GM12878 (cell line): ENCODE data around the gene USP35.

Experiments
- BHLHE40 ChIP-seq, 2 experiments: fragments of 450-650 bp in 1 of 2; IDR thresholded peaks; 2 replicates each; pipeline ENCODE4 v1.6.1; 2011 to 2017; ENCODE audit warnings: low read depth in 2 of 2, borderline replicate concordance in 1 of 2, improper control_type of control experiment in 1 of 2, low read length in 1 of 2, mild to moderate bottlenecking in 1 of 2
- CREB1 ChIP-seq: IDR thresholded peaks from 2 replicates; pipeline ENCODE4 v1.6.1; 2012; ENCODE audit warnings: low read depth, mild to moderate bottlenecking, inconsistent platforms
- EZH2 ChIP-seq: IDR thresholded peaks from 2 replicates; pipeline ENCODE4 v1.6.1; 2012; ENCODE audit warnings: low read depth, mild to moderate bottlenecking, control low read depth, inconsistent platforms, low read length, borderline replicate concordance; ENCODE audit not compliant: control insufficient read depth
- HCFC1 ChIP-seq: fragments of 150-350 bp; IDR thresholded peaks from 2 replicates; pipeline ENCODE4 v1.6.1; 2014; ENCODE audit warnings: low read length
- TF ChIP-seq, protein P1 (sequence below): IDR thresholded peaks from 2 replicates; pipeline ENCODE4 v1.6.1; 2012; ENCODE audit warnings: mild to moderate bottlenecking, low read depth, low read length
- TF ChIP-seq, protein P2 (sequence below): fragments of 150-350 bp; IDR thresholded peaks from 2 replicates; pipeline ENCODE4 v1.6.1; 2014; ENCODE audit warnings: mild to moderate bottlenecking, low read depth, low read length
- TF ChIP-seq, protein P3 (sequence below), 3 experiments: IDR thresholded peaks in 2 of 3; conservative IDR thresholded peaks in 1 of 3; 2 replicates each; pipeline ENCODE4 v1.5.1; 2011; ENCODE audit warnings: low read depth in 3 of 3, low read length in 3 of 3, mild to moderate bottlenecking in 3 of 3, control low read depth in 2 of 3, moderate library complexity in 2 of 3, inconsistent platforms in 1 of 3, mixed read lengths in 1 of 3; ENCODE audit not compliant: control insufficient read depth in 2 of 3, insufficient read depth in 1 of 3; ENCODE audit errors: extremely low read depth in 1 of 3
- TF ChIP-seq, protein P4 (sequence below): IDR thresholded peaks from 2 replicates; pipeline ENCODE4 v1.6.1; 2012; ENCODE audit warnings: low read depth, low read length, improper control_type of control experiment
- TF ChIP-seq, protein P5 (sequence below): IDR thresholded peaks from 2 replicates; pipeline ENCODE4 v1.6.1; 2011; ENCODE audit warnings: borderline replicate concordance, low read depth, mild to moderate bottlenecking, moderate library complexity, mixed read lengths, low read length; ENCODE audit not compliant: insufficient read depth; ENCODE audit errors: extremely low read length
- TF ChIP-seq, protein P6 (sequence below): IDR thresholded peaks from 2 replicates; pipeline ENCODE4 v1.6.1; 2011; ENCODE audit warnings: mild to moderate bottlenecking, low read depth, low read length, moderate library complexity; ENCODE audit not compliant: insufficient replicate concordance
- TF ChIP-seq, protein P7 (sequence below): fragments of 450-650 bp; IDR thresholded peaks from 2 replicates; pipeline ENCODE4 v1.6.1; 2016; ENCODE audit warnings: mild to moderate bottlenecking

DNA sequence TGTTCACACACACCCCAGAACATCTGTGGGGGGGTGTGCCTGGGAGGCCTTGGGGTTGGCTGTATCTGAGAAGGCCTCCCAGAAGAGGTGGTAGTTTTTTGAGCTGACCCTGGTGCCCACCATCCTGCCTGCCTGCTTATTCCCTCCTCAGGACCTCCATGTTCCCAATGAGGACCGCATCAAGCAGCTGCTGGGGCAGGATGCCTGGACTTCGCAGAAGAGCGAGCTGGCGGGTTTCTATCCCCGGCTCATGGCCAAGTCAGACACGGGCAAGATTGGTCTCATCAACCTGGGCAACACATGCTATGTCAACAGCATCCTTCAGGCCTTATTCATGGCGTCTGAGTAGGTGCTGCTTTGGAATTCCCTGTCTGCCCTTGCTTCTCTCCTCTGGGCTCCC lies 17.0 kb downstream of the USP35 start:
- TF ChIP-seq, protein P1, sequence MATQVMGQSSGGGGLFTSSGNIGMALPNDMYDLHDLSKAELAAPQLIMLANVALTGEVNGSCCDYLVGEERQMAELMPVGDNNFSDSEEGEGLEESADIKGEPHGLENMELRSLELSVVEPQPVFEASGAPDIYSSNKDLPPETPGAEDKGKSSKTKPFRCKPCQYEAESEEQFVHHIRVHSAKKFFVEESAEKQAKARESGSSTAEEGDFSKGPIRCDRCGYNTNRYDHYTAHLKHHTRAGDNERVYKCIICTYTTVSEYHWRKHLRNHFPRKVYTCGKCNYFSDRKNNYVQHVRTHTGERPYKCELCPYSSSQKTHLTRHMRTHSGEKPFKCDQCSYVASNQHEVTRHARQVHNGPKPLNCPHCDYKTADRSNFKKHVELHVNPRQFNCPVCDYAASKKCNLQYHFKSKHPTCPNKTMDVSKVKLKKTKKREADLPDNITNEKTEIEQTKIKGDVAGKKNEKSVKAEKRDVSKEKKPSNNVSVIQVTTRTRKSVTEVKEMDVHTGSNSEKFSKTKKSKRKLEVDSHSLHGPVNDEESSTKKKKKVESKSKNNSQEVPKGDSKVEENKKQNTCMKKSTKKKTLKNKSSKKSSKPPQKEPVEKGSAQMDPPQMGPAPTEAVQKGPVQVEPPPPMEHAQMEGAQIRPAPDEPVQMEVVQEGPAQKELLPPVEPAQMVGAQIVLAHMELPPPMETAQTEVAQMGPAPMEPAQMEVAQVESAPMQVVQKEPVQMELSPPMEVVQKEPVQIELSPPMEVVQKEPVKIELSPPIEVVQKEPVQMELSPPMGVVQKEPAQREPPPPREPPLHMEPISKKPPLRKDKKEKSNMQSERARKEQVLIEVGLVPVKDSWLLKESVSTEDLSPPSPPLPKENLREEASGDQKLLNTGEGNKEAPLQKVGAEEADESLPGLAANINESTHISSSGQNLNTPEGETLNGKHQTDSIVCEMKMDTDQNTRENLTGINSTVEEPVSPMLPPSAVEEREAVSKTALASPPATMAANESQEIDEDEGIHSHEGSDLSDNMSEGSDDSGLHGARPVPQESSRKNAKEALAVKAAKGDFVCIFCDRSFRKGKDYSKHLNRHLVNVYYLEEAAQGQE = no peak
- TF ChIP-seq, protein P2, sequence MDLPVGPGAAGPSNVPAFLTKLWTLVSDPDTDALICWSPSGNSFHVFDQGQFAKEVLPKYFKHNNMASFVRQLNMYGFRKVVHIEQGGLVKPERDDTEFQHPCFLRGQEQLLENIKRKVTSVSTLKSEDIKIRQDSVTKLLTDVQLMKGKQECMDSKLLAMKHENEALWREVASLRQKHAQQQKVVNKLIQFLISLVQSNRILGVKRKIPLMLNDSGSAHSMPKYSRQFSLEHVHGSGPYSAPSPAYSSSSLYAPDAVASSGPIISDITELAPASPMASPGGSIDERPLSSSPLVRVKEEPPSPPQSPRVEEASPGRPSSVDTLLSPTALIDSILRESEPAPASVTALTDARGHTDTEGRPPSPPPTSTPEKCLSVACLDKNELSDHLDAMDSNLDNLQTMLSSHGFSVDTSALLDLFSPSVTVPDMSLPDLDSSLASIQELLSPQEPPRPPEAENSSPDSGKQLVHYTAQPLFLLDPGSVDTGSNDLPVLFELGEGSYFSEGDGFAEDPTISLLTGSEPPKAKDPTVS = no peak
- no peak for TF ChIP-seq CREB1
- TF ChIP-seq, protein P3, sequence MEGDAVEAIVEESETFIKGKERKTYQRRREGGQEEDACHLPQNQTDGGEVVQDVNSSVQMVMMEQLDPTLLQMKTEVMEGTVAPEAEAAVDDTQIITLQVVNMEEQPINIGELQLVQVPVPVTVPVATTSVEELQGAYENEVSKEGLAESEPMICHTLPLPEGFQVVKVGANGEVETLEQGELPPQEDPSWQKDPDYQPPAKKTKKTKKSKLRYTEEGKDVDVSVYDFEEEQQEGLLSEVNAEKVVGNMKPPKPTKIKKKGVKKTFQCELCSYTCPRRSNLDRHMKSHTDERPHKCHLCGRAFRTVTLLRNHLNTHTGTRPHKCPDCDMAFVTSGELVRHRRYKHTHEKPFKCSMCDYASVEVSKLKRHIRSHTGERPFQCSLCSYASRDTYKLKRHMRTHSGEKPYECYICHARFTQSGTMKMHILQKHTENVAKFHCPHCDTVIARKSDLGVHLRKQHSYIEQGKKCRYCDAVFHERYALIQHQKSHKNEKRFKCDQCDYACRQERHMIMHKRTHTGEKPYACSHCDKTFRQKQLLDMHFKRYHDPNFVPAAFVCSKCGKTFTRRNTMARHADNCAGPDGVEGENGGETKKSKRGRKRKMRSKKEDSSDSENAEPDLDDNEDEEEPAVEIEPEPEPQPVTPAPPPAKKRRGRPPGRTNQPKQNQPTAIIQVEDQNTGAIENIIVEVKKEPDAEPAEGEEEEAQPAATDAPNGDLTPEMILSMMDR (IDR thresholded peaks at IDR 0.05 in 2 of 3, conservative IDR thresholded peaks at IDR 0.05 in 1 of 3; ENCODE audit: control insufficient read depth in 2 of 3, extremely low read depth in 1 of 3, insufficient read depth in 1 of 3, low read depth in 3 of 3, low read length in 3 of 3) = no peak
- TF ChIP-seq, protein P4, sequence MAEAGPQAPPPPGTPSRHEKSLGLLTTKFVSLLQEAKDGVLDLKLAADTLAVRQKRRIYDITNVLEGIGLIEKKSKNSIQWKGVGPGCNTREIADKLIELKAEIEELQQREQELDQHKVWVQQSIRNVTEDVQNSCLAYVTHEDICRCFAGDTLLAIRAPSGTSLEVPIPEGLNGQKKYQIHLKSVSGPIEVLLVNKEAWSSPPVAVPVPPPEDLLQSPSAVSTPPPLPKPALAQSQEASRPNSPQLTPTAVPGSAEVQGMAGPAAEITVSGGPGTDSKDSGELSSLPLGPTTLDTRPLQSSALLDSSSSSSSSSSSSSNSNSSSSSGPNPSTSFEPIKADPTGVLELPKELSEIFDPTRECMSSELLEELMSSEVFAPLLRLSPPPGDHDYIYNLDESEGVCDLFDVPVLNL = no peak
- no peak for TF ChIP-seq EZH2
- TF ChIP-seq, protein P5, sequence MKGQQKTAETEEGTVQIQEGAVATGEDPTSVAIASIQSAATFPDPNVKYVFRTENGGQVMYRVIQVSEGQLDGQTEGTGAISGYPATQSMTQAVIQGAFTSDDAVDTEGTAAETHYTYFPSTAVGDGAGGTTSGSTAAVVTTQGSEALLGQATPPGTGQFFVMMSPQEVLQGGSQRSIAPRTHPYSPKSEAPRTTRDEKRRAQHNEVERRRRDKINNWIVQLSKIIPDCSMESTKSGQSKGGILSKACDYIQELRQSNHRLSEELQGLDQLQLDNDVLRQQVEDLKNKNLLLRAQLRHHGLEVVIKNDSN = no peak
- no peak for TF ChIP-seq BHLHE40 (IDR thresholded peaks at IDR 0.05; ENCODE audit: borderline replicate concordance in 1 of 2, low read depth in 2 of 2, low read length in 1 of 2)
- TF ChIP-seq, protein P6, sequence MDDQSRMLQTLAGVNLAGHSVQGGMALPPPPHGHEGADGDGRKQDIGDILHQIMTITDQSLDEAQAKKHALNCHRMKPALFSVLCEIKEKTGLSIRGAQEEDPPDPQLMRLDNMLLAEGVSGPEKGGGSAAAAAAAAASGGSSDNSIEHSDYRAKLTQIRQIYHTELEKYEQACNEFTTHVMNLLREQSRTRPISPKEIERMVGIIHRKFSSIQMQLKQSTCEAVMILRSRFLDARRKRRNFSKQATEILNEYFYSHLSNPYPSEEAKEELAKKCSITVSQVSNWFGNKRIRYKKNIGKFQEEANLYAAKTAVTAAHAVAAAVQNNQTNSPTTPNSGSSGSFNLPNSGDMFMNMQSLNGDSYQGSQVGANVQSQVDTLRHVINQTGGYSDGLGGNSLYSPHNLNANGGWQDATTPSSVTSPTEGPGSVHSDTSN = no peak
- TF ChIP-seq, protein P7, sequence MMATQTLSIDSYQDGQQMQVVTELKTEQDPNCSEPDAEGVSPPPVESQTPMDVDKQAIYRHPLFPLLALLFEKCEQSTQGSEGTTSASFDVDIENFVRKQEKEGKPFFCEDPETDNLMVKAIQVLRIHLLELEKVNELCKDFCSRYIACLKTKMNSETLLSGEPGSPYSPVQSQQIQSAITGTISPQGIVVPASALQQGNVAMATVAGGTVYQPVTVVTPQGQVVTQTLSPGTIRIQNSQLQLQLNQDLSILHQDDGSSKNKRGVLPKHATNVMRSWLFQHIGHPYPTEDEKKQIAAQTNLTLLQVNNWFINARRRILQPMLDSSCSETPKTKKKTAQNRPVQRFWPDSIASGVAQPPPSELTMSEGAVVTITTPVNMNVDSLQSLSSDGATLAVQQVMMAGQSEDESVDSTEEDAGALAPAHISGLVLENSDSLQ = no peak
- no peak for TF ChIP-seq HCFC1
